ENCODE data around the gene GPR4. TPM values are rescaled to one million over a fixed set of nuclear protein-coding genes. Genes with fewer than 3 reads are reported as not detected.

Gene GPR4
- total RNA-seq, 1 donor from 2014 or later = not detected

DNA sequence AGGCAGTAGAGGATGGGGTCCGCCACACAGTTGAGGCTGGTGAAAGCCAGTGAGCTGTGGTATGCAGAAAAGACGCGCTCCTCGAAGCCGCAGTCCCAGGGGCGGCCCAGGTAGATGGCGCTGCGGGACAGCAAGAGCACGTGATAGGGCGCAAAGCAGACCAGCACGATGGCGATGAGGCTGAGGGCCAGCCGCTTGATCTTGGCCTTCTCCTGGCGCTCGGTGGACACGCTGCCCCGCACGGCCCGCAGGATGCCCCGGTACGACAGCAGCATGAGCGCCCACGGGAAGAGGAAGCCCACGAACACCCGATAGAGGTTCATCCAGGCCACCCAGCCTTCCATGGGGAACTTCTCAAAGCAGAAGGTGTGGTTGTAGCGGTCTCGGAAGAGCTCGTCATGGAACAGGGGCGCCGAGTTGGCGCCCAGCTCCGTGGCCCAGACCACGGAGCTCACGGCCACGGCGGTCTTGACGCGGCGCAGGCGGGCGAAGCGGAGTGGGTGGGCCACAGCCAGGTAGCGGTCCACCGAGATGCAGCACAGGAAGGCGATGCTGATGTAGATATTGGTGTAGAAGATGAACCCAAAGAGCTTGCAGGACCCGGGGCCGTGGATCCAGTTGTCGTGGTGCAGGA is 10.9 kb downstream of the GPR4 start:
- intact Hi-C loops (cut with micrococcal nuclease) = no loop called here

GRCh38 chr19:45590300-45591003 is 11.6 kb downstream of the GPR4 start:
- intact Hi-C loops (cut with micrococcal nuclease) = no loop called here

DNA sequence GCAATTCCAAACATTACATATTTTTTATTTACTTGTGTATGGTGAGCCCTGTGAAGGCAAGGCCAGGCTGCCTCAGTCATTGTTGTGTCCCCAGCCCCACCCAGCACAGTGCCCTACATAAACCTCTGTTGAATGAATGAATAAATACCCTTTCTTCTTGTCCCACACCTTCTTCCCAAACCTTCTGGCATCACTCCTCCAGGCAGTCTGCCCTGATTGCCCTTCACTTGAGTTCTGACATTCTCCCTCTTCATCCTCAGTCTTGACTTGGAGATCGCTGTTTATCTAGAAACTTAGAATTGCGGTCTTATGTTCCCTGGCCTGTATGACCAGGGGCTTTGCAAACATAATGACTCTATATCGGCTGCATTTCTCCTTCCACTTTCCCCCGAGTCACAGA is 12.2 kb downstream of the GPR4 start:
- intact Hi-C loops (cut with micrococcal nuclease) = loop anchor here (10.0 kb wide), 2 partner anchors 155 to 205 kb away; partner anchors contain the start of gene DMWD

GRCh38 chr19:45587873-45588272 is 14.1 kb downstream of the GPR4 start:
- intact Hi-C loops (cut with micrococcal nuclease) = loop anchor here (10.0 kb wide), 2 partner anchors 153 to 207 kb away; partner anchors contain the start of gene DMWD

GRCh38 chr19:45585158-45585577 is 16.8 kb downstream of the GPR4 start:
- intact Hi-C loops (cut with micrococcal nuclease) = loop anchor here (2.0 to 10.0 kb wide), 3 partner anchors 150 to 278 kb away; partner anchors contain the start of genes DMWD and SYMPK

GRCh38 chr19:45584332-45585157 is 17.5 kb downstream of the GPR4 start, which contains the start of gene OPA3:
Gene OPA3 (minus strand): TSS chr19:45584802. CDS start chr19:45584764, 38 bp downstream.
- intact Hi-C loops (cut with micrococcal nuclease) = loop anchor here (1.0 to 10.0 kb wide), 10 partner anchors 58 to 278 kb away; partner anchors contain the start of genes DMWD, FBXO46, POLR1G and PPP1R13L

DNA sequence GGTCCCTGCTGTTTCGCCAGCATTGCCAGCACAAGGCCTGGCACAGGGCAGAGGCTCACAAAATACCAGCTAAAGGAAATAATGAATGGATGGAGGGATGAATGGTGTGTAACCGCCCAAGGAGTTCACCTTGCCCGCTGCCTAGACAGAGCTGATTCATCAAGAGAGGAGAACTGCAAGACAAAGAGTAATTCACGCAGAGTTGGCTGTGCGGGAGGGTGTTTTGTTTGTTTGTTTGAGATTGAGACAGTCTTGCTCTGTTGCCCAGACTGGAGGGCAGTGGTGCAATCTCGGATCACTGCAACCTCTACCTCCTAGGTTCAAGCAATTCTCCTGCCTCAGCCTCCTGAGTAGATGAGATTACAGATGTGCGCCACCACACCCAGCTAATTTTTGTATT is 20.4 kb downstream of the GPR4 start:
- intact Hi-C loops (cut with micrococcal nuclease) = loop anchor here (5.0 to 10.0 kb wide), 3 partner anchors 147 to 213 kb away; partner anchors contain the start of genes DMWD, POLR1G and PPP1R13L

DNA sequence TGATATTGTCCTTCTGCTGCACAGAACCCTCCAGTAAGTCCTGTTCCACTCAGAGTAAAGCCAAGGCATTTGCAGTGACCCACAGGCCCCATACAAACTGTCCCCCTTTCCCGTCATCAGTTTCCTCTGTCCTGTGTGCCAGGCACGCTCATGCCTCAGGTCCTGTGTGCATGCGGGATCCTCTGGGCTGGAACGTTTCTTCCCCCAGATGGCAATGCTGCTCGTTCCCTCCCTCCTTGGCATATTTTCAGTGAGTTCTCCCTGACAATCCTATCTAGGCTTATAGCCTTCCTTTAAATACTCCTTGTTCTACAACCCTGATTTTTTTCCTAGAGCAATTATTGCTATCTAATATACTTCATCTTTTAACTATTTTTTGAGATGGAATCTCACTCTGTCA is 23.2 kb downstream of the GPR4 start:
- intact Hi-C loops (cut with micrococcal nuclease) = no loop called here

DNA sequence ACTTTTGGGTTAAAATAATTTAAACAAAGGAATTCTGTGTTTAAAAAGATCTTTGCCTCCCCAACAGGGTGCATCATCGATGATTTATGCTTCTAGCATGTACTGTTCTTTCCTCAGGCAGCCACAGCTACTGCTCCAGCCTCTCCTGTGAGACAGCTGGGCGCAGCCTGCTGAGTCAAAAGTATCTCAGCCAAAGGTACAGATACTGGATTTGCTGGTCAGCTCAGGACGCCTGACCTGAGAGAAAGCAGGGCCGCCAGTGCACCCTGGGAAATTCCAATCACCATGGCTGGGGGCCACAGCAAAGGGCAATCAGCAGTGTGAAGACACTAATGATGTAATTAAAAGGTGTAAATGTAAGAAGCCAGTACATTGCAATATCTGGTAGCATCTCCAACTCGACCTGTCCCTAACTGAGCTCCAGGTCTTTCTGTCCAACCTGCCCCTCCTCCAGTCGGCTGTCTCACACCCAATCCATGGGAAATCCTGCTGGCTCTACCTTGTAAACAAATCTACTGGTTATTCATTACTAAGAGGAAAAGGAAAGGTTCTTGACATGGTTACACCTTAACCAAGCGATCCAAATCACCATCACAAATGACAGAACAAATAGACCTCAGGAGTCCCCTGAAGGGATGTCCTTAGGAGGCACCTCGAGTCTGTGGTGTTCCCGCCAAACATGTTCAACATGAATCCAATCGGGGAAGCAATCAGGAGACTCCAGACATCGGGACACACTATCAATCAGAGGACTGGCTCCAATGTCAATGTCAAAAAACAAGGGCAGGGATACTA is 24.7 kb downstream of the GPR4 start:
- intact Hi-C loops (cut with micrococcal nuclease) = no loop called here

DNA sequence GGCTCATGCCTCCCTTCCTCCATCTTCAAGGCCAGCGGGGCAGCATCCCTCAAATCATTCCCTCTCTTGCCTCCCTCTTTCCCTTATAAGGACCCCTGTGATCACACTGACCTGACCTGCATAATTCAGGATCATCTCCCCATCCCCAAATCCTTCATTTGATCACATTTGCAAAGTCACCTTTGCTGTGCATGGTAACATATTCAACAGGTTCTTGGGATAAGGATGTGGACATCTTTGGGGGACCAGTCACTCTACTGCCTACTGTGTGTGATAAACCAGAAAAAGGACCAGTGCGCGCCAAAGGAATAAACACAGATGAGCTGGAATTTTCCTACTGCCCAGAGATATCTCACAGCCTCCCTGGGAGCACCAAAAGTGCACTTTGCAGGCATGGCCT is 25.3 kb downstream of the GPR4 start:
- intact Hi-C loops (cut with micrococcal nuclease) = no loop called here

DNA sequence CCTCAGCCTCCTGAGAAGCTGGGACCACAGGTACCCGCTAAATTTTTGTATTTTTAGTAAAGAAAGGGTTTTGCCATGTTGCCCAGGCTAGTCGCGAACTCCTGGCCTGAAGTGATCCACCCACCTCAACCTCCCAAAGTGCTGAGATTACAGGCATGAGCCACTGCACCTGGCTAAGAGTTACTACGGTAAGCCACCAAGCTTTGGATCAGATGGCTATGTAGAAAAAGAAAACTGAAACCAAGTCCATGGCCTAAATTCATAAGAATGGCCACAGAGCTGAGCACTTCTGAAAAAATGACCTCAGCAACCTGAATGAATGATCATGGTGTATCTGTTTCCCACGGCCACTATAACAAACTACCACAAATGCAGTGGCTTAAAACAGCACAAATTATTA is 26.8 kb downstream of the GPR4 start:
- intact Hi-C loops (cut with micrococcal nuclease) = no loop called here

GRCh38 chr19:45574526-45574925 is 27.5 kb downstream of the GPR4 start:
- intact Hi-C loops (cut with micrococcal nuclease) = no loop called here

DNA sequence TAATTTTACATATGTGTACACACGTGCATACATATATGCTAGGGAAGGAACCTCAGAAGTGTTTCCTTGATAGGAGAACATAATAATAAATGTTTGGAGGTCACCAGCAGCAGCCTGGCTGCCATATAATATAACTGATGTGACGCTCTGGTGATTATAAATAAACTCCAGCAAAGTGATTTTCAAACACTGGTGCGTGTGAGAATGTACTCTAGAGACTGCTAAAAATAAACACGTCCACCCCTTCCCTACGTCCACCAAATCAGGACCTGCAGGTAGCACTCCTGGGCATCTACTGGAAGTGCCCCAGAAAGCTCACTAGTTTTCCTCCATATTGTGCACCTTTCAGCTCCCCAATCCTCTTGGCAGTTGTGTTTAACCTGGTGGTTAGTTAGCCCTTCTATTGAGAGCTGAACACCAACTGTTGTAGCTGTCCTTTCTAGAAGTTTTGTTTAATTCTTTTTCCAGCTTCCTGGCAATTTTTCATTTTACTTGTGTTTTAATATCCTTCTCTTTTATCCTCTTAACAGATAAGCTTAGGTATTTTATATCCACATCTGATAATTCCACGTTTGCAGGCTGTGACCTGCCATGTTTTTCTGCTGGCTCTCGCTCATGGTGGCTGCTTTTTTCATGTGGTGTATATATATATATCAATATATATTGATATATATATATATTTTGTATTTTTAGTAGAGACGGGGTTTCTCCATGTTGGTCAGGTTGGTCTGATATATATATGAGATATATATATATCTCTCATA is 30.4 kb downstream of the GPR4 start:
- intact Hi-C loops (cut with micrococcal nuclease) = no loop called here

- intact Hi-C loops (cut with micrococcal nuclease) = loop anchor here (1.0 kb wide), 1 partner anchor 47 kb away; no protein-coding TSS in a partner anchor
These were observed 32.2 kb downstream of the GPR4 start for GRCh38 chr19:45569619-45570421.

DNA sequence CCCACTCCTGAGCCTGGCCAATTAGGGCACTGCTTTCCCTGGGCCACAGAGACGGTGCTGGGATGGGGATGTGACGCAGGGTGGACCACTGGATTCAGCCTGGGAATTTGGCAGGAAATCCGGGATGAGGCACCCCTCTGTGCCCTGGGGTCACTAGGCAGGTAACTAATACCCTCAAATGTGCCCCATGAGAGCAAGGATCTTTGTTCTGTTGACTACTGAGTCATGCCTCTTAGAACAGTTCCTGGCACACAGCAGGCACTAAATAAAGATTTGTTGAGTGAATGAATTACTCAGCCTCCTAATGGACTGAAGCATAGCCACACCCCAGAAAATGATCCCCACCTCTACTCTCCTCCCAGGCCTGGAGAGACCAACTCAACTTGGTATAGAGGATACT is 33.3 kb downstream of the GPR4 start:
- intact Hi-C loops (cut with micrococcal nuclease) = no loop called here

DNA sequence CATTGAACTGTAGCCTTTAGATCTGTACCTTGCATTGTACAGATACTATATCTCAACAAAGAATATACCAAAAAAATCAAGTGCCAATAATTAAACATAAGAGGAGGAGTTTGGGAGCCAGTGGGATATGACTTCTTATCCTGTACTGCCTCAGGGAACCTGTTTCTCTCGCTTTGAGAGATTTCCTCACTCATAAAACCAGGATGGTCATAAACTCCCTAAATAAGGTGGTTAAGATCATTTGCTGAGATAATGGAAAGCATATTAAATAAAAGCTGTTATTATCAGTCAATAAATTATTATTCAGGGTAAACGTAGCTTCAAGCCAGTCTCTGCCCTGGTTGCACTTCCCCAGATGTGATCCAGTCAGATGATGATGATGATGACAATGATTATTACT is 34.4 kb downstream of the GPR4 start:
- intact Hi-C loops (cut with micrococcal nuclease) = no loop called here

DNA sequence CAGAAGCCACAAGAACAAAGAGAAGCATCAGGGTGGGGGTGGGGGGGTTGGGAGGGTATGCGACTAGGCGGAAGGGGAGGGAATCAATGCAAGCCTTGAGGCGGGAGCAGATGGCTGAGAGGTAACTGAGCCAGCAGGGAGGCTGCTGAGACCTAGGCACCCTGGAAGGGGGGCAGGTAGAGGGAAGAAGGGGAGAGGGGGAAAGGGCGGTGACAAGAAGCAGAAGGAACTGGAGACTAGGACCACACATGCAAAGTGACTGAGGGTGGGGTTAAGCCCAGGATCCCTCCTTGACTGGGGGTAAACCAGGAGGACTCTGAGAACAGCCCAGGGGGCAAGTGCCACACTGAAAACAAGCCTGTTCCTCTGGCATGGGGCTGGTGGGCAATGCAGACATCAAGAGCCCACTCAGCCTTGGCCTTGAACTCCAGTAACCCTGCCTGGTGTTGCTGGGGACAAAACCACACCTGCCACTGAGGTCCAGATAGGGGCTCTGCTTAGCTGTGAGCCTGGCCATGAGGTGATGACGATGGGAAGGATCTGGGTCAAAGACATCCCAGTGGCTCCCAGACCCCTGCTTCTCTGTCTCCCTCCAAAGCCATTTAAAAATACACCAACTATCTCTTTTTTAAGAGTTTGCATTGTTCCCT is 37.8 kb downstream of the GPR4 start:
- intact Hi-C loops (cut with micrococcal nuclease) = no loop called here

DNA sequence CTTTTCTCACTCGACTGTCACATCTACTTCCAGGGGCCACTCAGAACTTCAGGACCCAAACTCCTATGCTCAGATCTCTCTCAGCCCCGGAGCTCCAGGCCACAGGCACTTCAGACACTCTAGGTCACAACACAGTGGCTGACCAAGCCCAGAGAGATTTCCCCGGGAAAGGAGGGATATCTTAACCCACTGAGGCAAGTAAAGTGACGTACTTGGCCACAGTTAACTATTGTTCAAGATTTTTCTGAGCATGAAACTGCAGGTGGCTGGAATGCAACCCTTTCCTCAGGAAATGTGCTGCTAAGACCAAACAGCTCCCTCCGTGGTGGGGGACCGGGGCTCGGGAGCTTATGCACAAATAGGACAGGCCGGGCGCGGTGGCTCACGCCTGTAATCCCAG is 41.3 kb downstream of the GPR4 start:
- intact Hi-C loops (cut with micrococcal nuclease) = no loop called here

DNA sequence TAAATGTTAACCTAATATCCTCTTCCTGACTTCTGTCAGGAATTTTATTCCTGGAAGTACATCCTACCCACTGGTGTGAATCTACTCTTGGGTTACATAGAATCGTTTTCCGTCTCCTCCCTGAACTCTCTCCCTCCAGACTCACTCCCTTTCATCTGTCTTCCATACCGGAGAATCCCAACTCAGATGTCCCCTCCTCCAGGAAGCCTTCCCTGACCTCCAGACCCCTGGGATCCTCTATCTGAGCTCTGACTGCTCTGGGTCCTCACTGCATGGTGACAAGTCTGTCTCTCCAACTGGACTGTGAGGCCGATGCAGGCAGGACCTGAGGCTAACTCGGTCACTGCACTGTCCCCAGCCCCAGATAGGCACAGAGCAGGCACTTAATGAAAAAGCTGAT is 42.0 kb downstream of the GPR4 start:
- intact Hi-C loops (cut with micrococcal nuclease) = no loop called here

All from T-helper 2 cell treated with Interferon-gamma antibody and Interleukin-4, amounts not matched to agents 100 ng/mL and 5 ng/mL, for 36 hours (primary cell).